Stomach (tissue), 9 donors: ENCODE results near the gene TP73. TPM values are rescaled to one million over a fixed set of nuclear protein-coding genes. Genes with fewer than 3 reads are reported as not detected.

Experiments used
- DNase-seq, 2 donors: peaks; one replicate each; pipeline versions ENCODE4 v3.0.0 to v3.0.0-alpha.2; 2013 to 2019
- H3K27ac ChIP-seq, 5 donors: fragments of 200-600 bp in 4 of 5; sonication (generic) in 4 of 5; one replicate each; pipeline ENCODE4 v1.5.1; 2013 to 2019; ENCODE audit warnings: mild to moderate bottlenecking in 1 of 5, moderate library complexity in 1 of 5
- H3K27me3 ChIP-seq, 3 donors: fragments of 200-600 bp; sonication (generic); one replicate each; pipeline ENCODE4 v1.5.1; 2017 to 2019; ENCODE audit warnings: mixed run types in 1 of 3
- H3K36me3 ChIP-seq, 4 donors: fragments of 200-600 bp; sonication (generic); 1 replicate in 3 of 4; 2 replicates in 1 of 4; pipeline ENCODE4 v1.5.1; 2016 to 2019
- H3K4me1 ChIP-seq, 4 donors: fragments of 200-600 bp; sonication (generic); one replicate each; pipeline ENCODE4 v1.5.1; 2016 to 2019
- H3K4me3 ChIP-seq, 4 donors: fragments of 200-600 bp; sonication (generic) in 3 of 4; one replicate each; pipeline ENCODE4 v1.5.1; 2016 to 2019; ENCODE audit warnings: mild to moderate bottlenecking in 1 of 4
- H3K9me3 ChIP-seq, 4 donors: fragments of 200-600 bp; sonication (generic); one replicate each; pipeline ENCODE4 v1.5.1; 2016 to 2019
- CTCF ChIP-seq, 7 experiments: fragments of 450-650 bp in 4 of 7; fragments of 200-600 bp in 3 of 7; sonication (generic) in 3 of 7; IDR thresholded peaks; one replicate each; pipeline ENCODE4 v1.5.1; 2016 to 2019; ENCODE audit warnings: antibody characterized with exemption in 7 of 7, control low read depth in 2 of 7, mild to moderate bottlenecking in 1 of 7
- EP300 ChIP-seq: sonication (generic); formaldehyde crosslinking; IDR thresholded peaks from one replicate; pipeline ENCODE4 v1.6.1; 2017; ENCODE audit warnings: antibody characterized with exemption
- POLR2A ChIP-seq, 4 donors: fragments of 450-650 bp; IDR thresholded peaks; one replicate each; pipeline ENCODE4 v1.6.1; 2016; ENCODE audit warnings: antibody characterized with exemption in 4 of 4, control low read depth in 2 of 4, mild to moderate bottlenecking in 1 of 4, moderate library complexity in 1 of 4
- POLR2AphosphoS5 ChIP-seq, 3 donors: sonication (generic); formaldehyde crosslinking; IDR thresholded peaks; one replicate each; pipeline ENCODE4 v1.6.1; 2016; ENCODE audit warnings: antibody characterized with exemption in 3 of 3
- WGBS, 5 donors: extraction: QIAGEN DNeasy Blood & Tissue Kit in 3 of 5; methylation state at CpG; one replicate each; pipeline versions ENCODE4 v1.1.5 to v1.1.7; 2013 to 2018; 5-methylcytosine and 5-hydroxymethylcytosine counted together
- intact Hi-C: fragments of 100-400 bp; cut with DNase I; formaldehyde crosslinking; loops from one replicate; pipeline ENCODE4 v1.15.1; 2023; ENCODE audit warnings: low total_unique reads
- polyA plus RNA-seq, 3 donors: library from polyadenylated mRNA; stranded (reverse); fragments of 200-250 nt; gene quantifications; one replicate each; pipeline ENCODE4 v1.2.3, GENCODE V29; 2013
- total RNA-seq, 5 donors: library from RNA; depleted of rRNA; stranded (reverse); fragments of >200 nt; gene quantifications; one replicate each; pipeline versions ENCODE4 v1.1.0 to v1.2.3, GENCODE V29; 2014 to 2016
- donor health status: healthy with polysubstance abuse.
- donor health status: Bipolar disorder and iron deficiency.
- donor health status: healthy.

The TP73 gene
- total and polyA plus RNA-seq, 8 donors: 0.25 to 9.8 (median 1.4) TPM; not detected in 4

DNA sequence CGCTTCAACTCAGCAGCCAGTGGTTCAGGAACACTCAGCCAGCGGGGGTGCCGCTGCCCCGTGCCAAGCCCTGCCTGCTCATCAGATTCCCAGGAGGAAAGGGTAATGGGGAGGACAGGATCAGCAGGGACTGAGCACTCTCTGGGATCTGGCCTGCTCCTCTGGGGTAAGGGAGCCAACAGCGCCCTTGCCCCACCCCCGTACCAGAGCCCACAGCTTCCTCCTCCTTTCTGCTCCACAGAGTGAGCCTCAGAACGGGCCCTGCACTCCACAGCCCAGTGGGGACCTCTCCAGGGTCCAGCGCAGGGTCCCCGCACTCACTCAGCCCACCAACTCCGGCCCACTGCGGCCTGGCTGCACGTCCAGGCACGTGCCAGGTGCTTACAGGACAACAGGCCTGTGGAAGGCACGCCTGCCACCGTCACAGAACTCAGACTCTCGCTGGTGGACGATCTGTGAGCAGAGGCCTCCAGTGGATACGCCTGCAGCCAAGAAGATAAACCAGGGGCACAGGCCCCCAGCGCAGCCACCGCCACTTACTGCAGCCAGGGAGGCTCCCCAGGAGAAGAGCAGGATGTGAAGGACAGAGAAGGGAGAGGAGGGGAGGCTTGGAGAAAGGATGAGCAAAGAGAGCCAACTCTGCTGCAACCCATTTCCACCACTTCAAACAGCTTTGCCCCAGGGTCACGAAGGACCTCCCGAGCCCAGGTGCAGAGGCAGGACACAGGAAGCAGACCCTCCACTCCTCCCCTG lies 43.1 kb upstream of the TP73 start:
- intact Hi-C loops: no loop called here
- Histone ChIP-seq H3K27ac (no peak overlapping the region), H3K36me3 (no peaks in the 10 kb centered on the region), H3K9me3 (no peaks in the 10 kb centered on the region), H3K27me3 (peaks cover 3 to 75% (median 41%) of the 10 kb centered on the region in 3 donors), H3K4me3 (no peak overlapping the region), H3K4me1 (peaks cover 21 to 27% (median 24%) of the 10 kb centered on the region in 4 donors)
- WGBS, 5 donors: 73 to 84% (median 78%) methylated on average over 9 to 22 of the region's 22 CpGs
- no peak for DNase-seq
- TF ChIP-seq EP300: no peak
- TF ChIP-seq POLR2AphosphoS5 (IDR thresholded peaks at IDR 0.05): no peak
- no peak for TF ChIP-seq POLR2A (IDR thresholded peaks at IDR 0.05)
- TF ChIP-seq CTCF (IDR thresholded peaks at IDR 0.05): no peak

DNA sequence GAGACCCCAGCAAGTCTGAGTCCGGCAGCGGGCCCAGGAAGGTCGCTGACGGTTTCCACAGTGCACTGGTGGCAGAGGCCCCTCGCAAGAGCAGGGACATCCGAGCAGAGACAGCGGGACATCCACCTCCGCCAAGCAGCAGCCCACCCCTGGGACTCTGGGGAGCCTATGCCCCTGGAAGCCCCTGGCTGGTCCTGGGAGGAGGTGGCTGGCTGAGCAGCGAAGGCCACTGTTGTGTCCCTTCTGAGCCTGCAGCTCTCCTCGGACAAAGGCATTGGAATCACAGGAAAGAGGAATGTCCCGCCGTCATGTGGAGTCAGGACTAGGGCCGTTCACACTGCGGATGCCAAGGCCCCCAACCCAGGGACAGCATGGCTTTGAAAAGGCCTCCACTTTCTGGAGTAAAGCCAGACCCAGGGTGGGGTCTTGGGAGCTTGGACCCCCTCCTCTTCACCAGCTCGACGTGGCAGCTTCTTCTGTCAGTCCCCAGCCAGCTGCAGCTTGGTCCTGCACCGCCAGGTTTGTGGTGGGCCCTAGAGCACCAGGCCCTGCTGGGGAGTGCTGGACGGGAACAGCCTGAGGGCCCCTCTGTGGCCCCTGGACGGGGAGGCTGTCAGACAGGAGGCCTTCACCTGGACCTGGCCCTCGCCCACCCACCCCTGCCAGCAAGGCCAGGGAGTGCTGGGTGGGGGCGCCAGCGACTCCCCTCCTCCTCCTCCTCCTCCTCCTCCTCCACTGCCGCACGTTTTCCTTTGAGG lies 42.4 kb upstream of the TP73 start:
- H3K4me3 ChIP-seq: peak overlapping the region in 1 of 4 donors; percentile 58
- 57 to 77% (median 64%) methylated on average over 13 to 24 of the region's 24 CpGs for WGBS, 5 donors
- no peaks in the 10 kb centered on the region for H3K36me3 ChIP-seq
- TF ChIP-seq CTCF (IDR thresholded peaks at IDR 0.05) (no peak), POLR2AphosphoS5 (IDR thresholded peaks at IDR 0.05) (no peak), EP300 (no peak), POLR2A (IDR thresholded peaks at IDR 0.05) (no peak)
- no peak overlapping the region for H3K27ac ChIP-seq
- no peak for DNase-seq
- peaks cover 3 to 74% (median 41%) of the 10 kb centered on the region in 3 donors for H3K27me3 ChIP-seq
- peaks cover 21 to 27% (median 24%) of the 10 kb centered on the region in 4 donors for H3K4me1 ChIP-seq
- intact Hi-C loops: no loop called here
- H3K9me3 ChIP-seq: no peaks in the 10 kb centered on the region

DNA sequence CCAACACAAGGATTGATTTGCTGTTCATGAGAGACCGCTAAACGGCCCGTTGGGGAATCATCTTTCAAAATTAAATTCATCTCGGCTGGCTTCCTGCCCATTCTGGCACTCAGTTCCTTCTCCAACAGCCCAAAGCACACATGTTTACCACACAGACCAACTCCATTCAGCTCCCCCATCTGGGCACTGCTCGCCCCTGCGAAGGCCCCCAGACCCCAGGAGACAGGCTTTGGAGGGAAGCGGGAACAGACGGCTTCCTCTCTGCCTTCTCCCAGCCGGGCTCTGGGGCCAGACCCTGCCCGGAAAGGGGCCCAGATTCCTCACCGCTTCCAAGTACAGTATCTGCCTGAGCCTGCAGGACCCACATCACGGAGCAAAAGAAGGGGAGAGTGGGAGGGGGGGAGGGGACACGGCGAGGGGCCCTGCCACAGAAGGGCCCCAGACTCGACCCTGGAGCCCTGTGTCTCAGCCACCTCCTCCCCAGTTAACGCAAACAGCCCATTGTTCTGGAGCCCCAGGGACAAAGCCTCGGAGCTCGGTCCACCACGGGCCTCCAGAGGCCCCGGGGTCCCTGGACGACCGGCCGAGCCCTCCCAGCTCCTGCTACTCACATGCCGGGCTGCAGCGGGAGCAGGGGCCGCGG lies 41.7 kb upstream of the TP73 start:
- Histone ChIP-seq H3K4me3 (peak overlapping the region; percentile 41 to 58 (median 50)), H3K9me3 (no peaks in the 10 kb centered on the region), H3K27ac (no peak overlapping the region), H3K4me1 (peaks cover 21 to 27% (median 24%) of the 10 kb centered on the region in 4 donors), H3K36me3 (no peaks in the 10 kb centered on the region), H3K27me3 (peaks cover 3 to 74% (median 41%) of the 10 kb centered on the region in 3 donors)
- WGBS, 5 donors: 2 to 5% (median 4%) methylated on average over 22 to 27 of the region's 27 CpGs
- TF ChIP-seq EP300 (no peak), POLR2A (IDR thresholded peaks at IDR 0.05) (no peak), CTCF (IDR thresholded peaks at IDR 0.05) (no peak), POLR2AphosphoS5 (IDR thresholded peaks at IDR 0.05) (no peak)
- DNase-seq: peak in 1 of 2 donors; percentile 79
- intact Hi-C loops: no loop called here
